Measurements from ENCODE around the gene CTXND1.

The CTXND1 gene

GRCh38 chr15:80264031-80264430 is 12.0 kb upstream of the CTXND1 start:
- Histone ChIP-seq H3K9me3 (no peaks in the 10 kb centered on the region), H3K4me2 (no peak overlapping the region), H3K4me3 (no peak overlapping the region), H4K20me1 (no peaks in the 10 kb centered on the region), H3K9ac (no peak overlapping the region), H3K27me3 (no peaks in the 10 kb centered on the region), H3K4me1 (no peaks in the 10 kb centered on the region), H3K27ac (no peak overlapping the region), H3K36me3 (no peaks in the 10 kb centered on the region)
- no peak for TF ChIP-seq Cebpa-rat (IDR thresholded peaks at IDR 0.05)

GRCh38 chr15:80260551-80260950 is 8.5 kb upstream of the CTXND1 start:
- no peaks in the 10 kb centered on the region for H3K36me3 ChIP-seq
- H4K20me1 ChIP-seq: no peaks in the 10 kb centered on the region
- H3K27ac ChIP-seq: no peak overlapping the region
- no peaks in the 10 kb centered on the region for H3K9me3 ChIP-seq
- no peaks in the 10 kb centered on the region for H3K4me1 ChIP-seq
- no peak overlapping the region for H3K9ac ChIP-seq
- TF ChIP-seq Cebpa-rat (IDR thresholded peaks at IDR 0.05): no peak
- no peaks in the 10 kb centered on the region for H3K27me3 ChIP-seq
- no peak overlapping the region for H3K4me3 ChIP-seq
- no peak overlapping the region for H3K4me2 ChIP-seq

- Histone ChIP-seq H3K36me3 (no peaks in the 10 kb centered on the region), H3K4me2 (no peak overlapping the region), H4K20me1 (no peaks in the 10 kb centered on the region), H3K27ac (no peak overlapping the region), H3K9me3 (no peaks in the 10 kb centered on the region), H3K4me3 (no peak overlapping the region), H3K27me3 (no peaks in the 10 kb centered on the region), H3K9ac (no peak overlapping the region), H3K4me1 (no peaks in the 10 kb centered on the region)
- no peak for TF ChIP-seq Cebpa-rat (IDR thresholded peaks at IDR 0.05)
Measured at GRCh38 chr15:80259942-80260510, 8.0 kb upstream of the CTXND1 start.

GRCh38 chr15:80251428-80252120 is 439 bp downstream of the CTXND1 start:
- no peak for TF ChIP-seq Cebpa-rat (IDR thresholded peaks at IDR 0.05)
- no peak overlapping the region for H3K27ac ChIP-seq

GRCh38 chr15:80250614-80251427 is 1.2 kb downstream of the CTXND1 start:
- Histone ChIP-seq H3K4me1 (peaks cover 9% of the 10 kb centered on the region), H3K9ac (no peak overlapping the region), H4K20me1 (peaks cover 12% of the 10 kb centered on the region; the same call in 1 of the 2 replicates), H3K4me3 (no peak overlapping the region), H3K27me3 (peaks cover 48% of the 10 kb centered on the region), H3K36me3 (no peaks in the 10 kb centered on the region), H3K4me2 (no peak overlapping the region), H3K27ac (no peak overlapping the region), H3K9me3 (no peaks in the 10 kb centered on the region; the same call in 1 of the 2 replicates)
- TF ChIP-seq Cebpa-rat (IDR thresholded peaks at IDR 0.05): no peak

More at GRCh38 chr15:80251428-80252120, 439 bp downstream of the CTXND1 start:
- peaks cover 9% of the 10 kb centered on the region for H3K4me1 ChIP-seq
- no peaks in the 10 kb centered on the region; the same call in 1 of the 2 replicates for H3K9me3 ChIP-seq
- peaks cover 48% of the 10 kb centered on the region for H3K27me3 ChIP-seq
- no peak overlapping the region for H3K9ac ChIP-seq
- no peaks in the 10 kb centered on the region for H3K36me3 ChIP-seq
- peak overlapping the region; percentile 53 for H3K4me3 ChIP-seq
- peak overlapping the region; percentile 60 for H3K4me2 ChIP-seq
- H4K20me1 ChIP-seq: peaks cover 12% of the 10 kb centered on the region; the same call in 1 of the 2 replicates

- no peaks in the 10 kb centered on the region for H3K36me3 ChIP-seq
- peaks cover 9% of the 10 kb centered on the region for H3K4me1 ChIP-seq
- TF ChIP-seq Cebpa-rat (IDR thresholded peaks at IDR 0.05): no peak
- no peaks in the 10 kb centered on the region; the same call in 1 of the 2 replicates for H3K9me3 ChIP-seq
- H3K27me3 ChIP-seq: peaks cover 48% of the 10 kb centered on the region
- no peak overlapping the region for H3K4me3 ChIP-seq
- H4K20me1 ChIP-seq: peaks cover 12% of the 10 kb centered on the region; the same call in 1 of the 2 replicates
- H3K4me2 ChIP-seq: no peak overlapping the region
- H3K9ac ChIP-seq: no peak overlapping the region
- H3K27ac ChIP-seq: no peak overlapping the region
Measured at GRCh38 chr15:80249973-80250372, 2.0 kb downstream of the CTXND1 start.

GRCh38 chr15:80247320-80247719 is 4.7 kb downstream of the CTXND1 start:
- TF ChIP-seq Cebpa-rat (IDR thresholded peaks at IDR 0.05): no peak
- peaks cover 28% of the 10 kb centered on the region for H3K4me1 ChIP-seq
- no peaks in the 10 kb centered on the region; the same call in 1 of the 2 replicates for H3K9me3 ChIP-seq
- no peak overlapping the region for H3K27ac ChIP-seq
- H3K27me3 ChIP-seq: peaks cover 34% of the 10 kb centered on the region
- no peak overlapping the region for H3K4me2 ChIP-seq
- H4K20me1 ChIP-seq: peaks cover 12% of the 10 kb centered on the region; the same call in 1 of the 2 replicates
- H3K36me3 ChIP-seq: no peaks in the 10 kb centered on the region
- no peak overlapping the region for H3K4me3 ChIP-seq
- no peak overlapping the region for H3K9ac ChIP-seq

GRCh38 chr15:80246425-80246894 is 5.6 kb downstream of the CTXND1 start:
- no peak for TF ChIP-seq Cebpa-rat (IDR thresholded peaks at IDR 0.05)
- Histone ChIP-seq H3K9ac (no peak overlapping the region), H3K27me3 (peaks cover 25% of the 10 kb centered on the region), H3K4me1 (peaks cover 28% of the 10 kb centered on the region), H3K4me2 (no peak overlapping the region), H3K9me3 (no peaks in the 10 kb centered on the region), H3K36me3 (no peaks in the 10 kb centered on the region), H3K27ac (no peak overlapping the region), H4K20me1 (peaks cover 4% of the 10 kb centered on the region; the same call in 1 of the 2 replicates), H3K4me3 (no peak overlapping the region)

- Histone ChIP-seq H3K4me2 (peak overlapping the region; percentile 71), H3K27me3 (no peaks in the 10 kb centered on the region), H3K27ac (peak overlapping the region; percentile 81), H3K4me3 (no peak overlapping the region), H3K4me1 (peaks cover 47% of the 10 kb centered on the region), H3K36me3 (no peaks in the 10 kb centered on the region), H4K20me1 (no peaks in the 10 kb centered on the region), H3K9me3 (no peaks in the 10 kb centered on the region), H3K9ac (peak overlapping the region; percentile 18; the same call in 1 of the 2 replicates)
- TF ChIP-seq Cebpa-rat (IDR thresholded peaks at IDR 0.05): no peak
Measured at GRCh38 chr15:80242802-80243201, 9.2 kb downstream of the CTXND1 start.
